Stimulated activated CD8-positive, alpha-beta memory T cell treated with anti-CD3 and anti-CD28 coated beads, Interleukin-7, amount 100 ng/mL, for 48 hours (primary cell): ENCODE measurements around the gene NEURL1B.
A peak's percentile ranks its signal among the peaks of the same experiment; 100 is the strongest.
"Not testable (repeated sequence)": the region's sequence is repeated elsewhere in the genome, so short reads cannot be mapped to it uniquely, and the experiment has no call there.

Experiments used
- DNase-seq, 2 donors: peaks; one replicate each; pipeline ENCODE4 v3.0.0-alpha.2; 2020; ENCODE audit warnings: low read depth in 1 of 2; ENCODE audit errors: extremely low read depth in 1 of 2

Gene NEURL1B

GRCh38 chr5:172672681-172673080 is 31.6 kb downstream of the NEURL1B start:
- DNase-seq, result no peak

- no peak for DNase-seq
These were observed 33.1 kb downstream of the NEURL1B start for GRCh38 chr5:172674155-172674554.

- DNase-seq, result no peak
These were observed 35.9 kb downstream of the NEURL1B start for GRCh38 chr5:172676914-172677475.

GRCh38 chr5:172678362-172678874 is 37.4 kb downstream of the NEURL1B start:
- not testable (repeated sequence) for DNase-seq

GRCh38 chr5:172678902-172679301 is 37.8 kb downstream of the NEURL1B start:
- DNase-seq, result no peak

- DNase-seq, result no peak
These were observed 38.7 kb downstream of the NEURL1B start for GRCh38 chr5:172679628-172680212.

- DNase-seq, result no peak
These were observed 39.9 kb downstream of the NEURL1B start for GRCh38 chr5:172680921-172681320.

GRCh38 chr5:172681421-172681820 is 40.4 kb downstream of the NEURL1B start:
- DNase-seq, result no peak

- no peak for DNase-seq
These were observed 42.2 kb downstream of the NEURL1B start for GRCh38 chr5:172683264-172683644.

- peak in 1 of 2 donors; percentile 38 for DNase-seq
These were observed 42.8 kb downstream of the NEURL1B start for GRCh38 chr5:172683645-172684471.

GRCh38 chr5:172685091-172685490 is 44.0 kb downstream of the NEURL1B start:
- no peak for DNase-seq

GRCh38 chr5:172686111-172686510 is 45.0 kb downstream of the NEURL1B start:
- no peak for DNase-seq

GRCh38 chr5:172686539-172687390 is 45.7 kb downstream of the NEURL1B start:
- no peak for DNase-seq

- DNase-seq, result no peak
These were observed 46.9 kb downstream of the NEURL1B start for GRCh38 chr5:172687940-172688339.

GRCh38 chr5:172688349-172689217 is 47.5 kb downstream of the NEURL1B start:
- DNase-seq, result no peak

GRCh38 chr5:172689218-172689572 is 48.1 kb downstream of the NEURL1B start:
- DNase-seq, result no peak

- no peak for DNase-seq
These were observed 48.7 kb downstream of the NEURL1B start for GRCh38 chr5:172689801-172690200.

GRCh38 chr5:172690258-172691075 is 49.4 kb downstream of the NEURL1B start:
- no peak for DNase-seq

- DNase-seq, result no peak
These were observed 50.8 kb downstream of the NEURL1B start for GRCh38 chr5:172691886-172692285.
